KMS-11 (cell line): ENCODE results near the gene CHD9.
A peak's percentile ranks its signal among the peaks of the same experiment; 100 is the strongest.

Source experiments
- H2AFZ ChIP-seq: fragments of 200-600 bp; sonication (generic); 2 replicates; pipeline ENCODE4 v1.6.1; 2016; ENCODE audit warnings: antibody characterized with exemption, mixed run types, low read depth
- H3K27ac ChIP-seq: fragments of 200-600 bp; sonication (generic); 2 replicates; pipeline ENCODE4 v1.6.1; 2016; ENCODE audit warnings: mild to moderate bottlenecking, mixed run types
- H3K27me3 ChIP-seq: fragments of 200-600 bp; sonication (generic); 2 replicates; pipeline ENCODE4 v1.6.1; 2017; ENCODE audit warnings: mild to moderate bottlenecking, low read depth, mixed run types, moderate library complexity; ENCODE audit not compliant: insufficient read depth
- H3K36me3 ChIP-seq: fragments of 200-600 bp; sonication (generic); 2 replicates; pipeline ENCODE4 v1.6.1; 2017; ENCODE audit warnings: mild to moderate bottlenecking, mixed run types; ENCODE audit not compliant: insufficient read depth
- H3K4me1 ChIP-seq: fragments of 200-600 bp; sonication (generic); 2 replicates; pipeline ENCODE4 v1.6.1; 2016; ENCODE audit warnings: mild to moderate bottlenecking, low read depth, mixed run types; ENCODE audit not compliant: poor library complexity, severe bottlenecking
- H3K4me2 ChIP-seq: fragments of 200-600 bp; sonication (generic); 2 replicates; pipeline ENCODE4 v1.7.0; 2016; ENCODE audit warnings: mild to moderate bottlenecking, mixed run types
- H3K4me3 ChIP-seq: fragments of 200-600 bp; sonication (generic); IDR thresholded peaks from 2 replicates; pipeline ENCODE4 v1.6.1; 2017; ENCODE audit warnings: low read depth, low read length, mixed read lengths; ENCODE audit not compliant: insufficient read depth
- H3K79me2 ChIP-seq: fragments of 200-600 bp; sonication (generic); 2 replicates; pipeline ENCODE4 v1.6.1; 2016; ENCODE audit warnings: low read depth, mixed run types; ENCODE audit not compliant: insufficient read depth
- H3K9ac ChIP-seq: fragments of 200-600 bp; sonication (generic); 2 replicates; pipeline ENCODE4 v1.6.1; 2016; ENCODE audit warnings: mild to moderate bottlenecking, mixed run types
- H4K20me1 ChIP-seq: fragments of 200-600 bp; sonication (generic); 2 replicates; pipeline ENCODE4 v1.6.1; 2016; ENCODE audit warnings: mild to moderate bottlenecking, mixed run types; ENCODE audit not compliant: insufficient read depth
- TF ChIP-seq, protein P1 (sequence below): fragments of 200-600 bp; sonication (generic); conservative IDR thresholded peaks from 2 replicates; pipeline ENCODE4 v1.6.1; 2017; ENCODE audit warnings: low read depth, mild to moderate bottlenecking, antibody characterized with exemption, low read length, moderate library complexity, mixed read lengths

The CHD9 gene

DNA sequence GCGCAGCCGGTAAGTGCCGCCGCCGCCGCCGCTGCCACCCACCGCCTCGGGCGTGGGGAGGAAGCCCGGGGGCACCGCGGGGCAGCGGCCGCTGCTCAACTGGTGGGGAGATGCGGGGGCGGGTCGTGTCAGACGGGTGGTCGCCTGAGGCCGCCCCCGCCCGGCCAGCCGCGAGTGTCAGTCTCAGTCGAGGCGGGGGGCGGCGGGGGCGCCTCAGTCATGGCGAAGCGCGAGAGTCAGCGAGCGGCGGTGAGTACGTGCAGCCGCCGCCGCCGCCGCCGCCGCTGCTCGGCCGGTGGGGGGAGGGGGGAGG lies 76.2 kb downstream of the CHD9 start:
- H3K36me3 ChIP-seq, result no peaks in the 10 kb centered on the region
- H3K4me1 ChIP-seq, result peaks cover 13% of the 10 kb centered on the region
- H3K27me3 ChIP-seq, result no peaks in the 10 kb centered on the region
- H3K27ac ChIP-seq, result peak overlapping the region; percentile 87; the same call in 1 of the 2 replicates
- H3K9ac ChIP-seq, result peak overlapping the region; percentile 77; the same call in 1 of the 2 replicates
- H2AFZ ChIP-seq, result no peak overlapping the region; the same call in 1 of the 2 replicates
- no peaks in the 10 kb centered on the region for H3K79me2 ChIP-seq
- H3K4me2 ChIP-seq, result no peak overlapping the region
- TF ChIP-seq, protein P1, sequence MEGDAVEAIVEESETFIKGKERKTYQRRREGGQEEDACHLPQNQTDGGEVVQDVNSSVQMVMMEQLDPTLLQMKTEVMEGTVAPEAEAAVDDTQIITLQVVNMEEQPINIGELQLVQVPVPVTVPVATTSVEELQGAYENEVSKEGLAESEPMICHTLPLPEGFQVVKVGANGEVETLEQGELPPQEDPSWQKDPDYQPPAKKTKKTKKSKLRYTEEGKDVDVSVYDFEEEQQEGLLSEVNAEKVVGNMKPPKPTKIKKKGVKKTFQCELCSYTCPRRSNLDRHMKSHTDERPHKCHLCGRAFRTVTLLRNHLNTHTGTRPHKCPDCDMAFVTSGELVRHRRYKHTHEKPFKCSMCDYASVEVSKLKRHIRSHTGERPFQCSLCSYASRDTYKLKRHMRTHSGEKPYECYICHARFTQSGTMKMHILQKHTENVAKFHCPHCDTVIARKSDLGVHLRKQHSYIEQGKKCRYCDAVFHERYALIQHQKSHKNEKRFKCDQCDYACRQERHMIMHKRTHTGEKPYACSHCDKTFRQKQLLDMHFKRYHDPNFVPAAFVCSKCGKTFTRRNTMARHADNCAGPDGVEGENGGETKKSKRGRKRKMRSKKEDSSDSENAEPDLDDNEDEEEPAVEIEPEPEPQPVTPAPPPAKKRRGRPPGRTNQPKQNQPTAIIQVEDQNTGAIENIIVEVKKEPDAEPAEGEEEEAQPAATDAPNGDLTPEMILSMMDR, result no peak
- H3K4me3 ChIP-seq, result no peak overlapping the region
- no peaks in the 10 kb centered on the region for H4K20me1 ChIP-seq

DNA sequence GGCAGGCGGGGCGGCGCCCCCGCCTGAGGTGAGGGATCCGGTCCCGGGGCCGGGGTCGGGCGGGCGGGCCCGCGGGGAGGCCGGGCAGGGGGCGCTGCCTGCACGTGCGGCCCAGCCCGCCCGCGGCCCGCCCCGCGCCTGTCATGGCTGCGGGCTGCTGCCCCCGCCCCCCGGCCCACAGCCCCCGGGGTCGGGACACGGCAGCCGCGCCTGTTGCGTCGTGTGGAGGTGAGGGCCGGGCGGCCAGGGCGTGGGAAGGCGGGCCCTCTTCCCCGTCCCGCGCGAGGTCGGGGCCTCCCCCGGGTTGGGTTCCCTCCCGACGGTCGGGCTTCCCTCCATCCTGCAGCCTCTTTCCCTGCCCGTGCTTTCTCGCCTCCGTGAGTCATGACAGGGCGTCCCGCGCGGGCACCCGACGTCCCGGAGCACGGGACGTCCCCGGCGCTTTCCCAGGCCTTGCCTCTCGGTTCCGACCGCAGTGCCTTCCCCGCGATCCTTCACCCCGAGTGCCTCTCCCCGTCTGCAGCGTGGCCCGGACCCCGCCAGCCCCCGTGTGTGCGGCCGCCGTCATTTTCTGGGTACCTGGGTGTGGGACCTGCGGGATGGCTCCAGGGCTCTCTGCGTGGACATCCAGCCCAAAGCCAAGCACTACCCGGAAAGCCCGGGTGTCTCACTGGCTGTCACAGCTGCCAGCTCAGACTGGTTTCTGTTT lies 76.7 kb downstream of the CHD9 start:
- no peaks in the 10 kb centered on the region for H3K27me3 ChIP-seq
- H2AFZ ChIP-seq, result peak overlapping the region; percentile 59
- TF ChIP-seq, protein P1, result no peak
- peak overlapping the region; percentile 40; the same call in 1 of the 2 replicates for H3K4me2 ChIP-seq
- H3K4me3 ChIP-seq, result no peak overlapping the region
- no peaks in the 10 kb centered on the region for H3K36me3 ChIP-seq
- H4K20me1 ChIP-seq, result no peaks in the 10 kb centered on the region
- no peak overlapping the region for H3K27ac ChIP-seq
- H3K9ac ChIP-seq, result peak overlapping the region; percentile 57; the same call in 1 of the 2 replicates
- H3K4me1 ChIP-seq, result peaks cover 13% of the 10 kb centered on the region
- H3K79me2 ChIP-seq, result no peaks in the 10 kb centered on the region

DNA sequence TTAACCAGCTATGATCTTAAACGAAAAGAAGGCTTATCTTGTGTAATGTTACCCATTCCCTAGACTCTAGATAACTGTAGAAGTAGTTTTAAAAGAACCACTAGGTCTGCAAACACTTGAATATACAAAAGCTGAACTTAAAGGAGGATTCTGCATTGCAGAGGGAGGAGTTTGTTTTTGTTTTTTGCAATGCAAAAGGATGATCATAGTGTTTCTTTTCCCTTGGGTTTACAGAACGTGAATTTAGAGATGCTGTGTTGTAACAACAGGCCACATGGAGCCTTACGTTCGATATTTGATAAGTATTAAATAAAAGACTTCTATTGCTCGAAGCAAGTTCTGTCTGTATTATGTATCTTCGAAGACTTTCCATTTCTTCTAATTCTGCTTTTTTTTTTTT lies 77.6 kb downstream of the CHD9 start:
- Histone ChIP-seq H3K27ac (no peak overlapping the region), H3K4me2 (peak overlapping the region; percentile 40; the same call in 1 of the 2 replicates), H3K79me2 (no peaks in the 10 kb centered on the region), H4K20me1 (no peaks in the 10 kb centered on the region), H3K4me3 (no peak overlapping the region), H2AFZ (no peak overlapping the region), H3K27me3 (no peaks in the 10 kb centered on the region), H3K9ac (0 out of 2 replicates have a peak overlapping the region, but pooled peaks have one; percentile 57), H3K36me3 (no peaks in the 10 kb centered on the region), H3K4me1 (peaks cover 13% of the 10 kb centered on the region)
- TF ChIP-seq, protein P1, result no peak

DNA sequence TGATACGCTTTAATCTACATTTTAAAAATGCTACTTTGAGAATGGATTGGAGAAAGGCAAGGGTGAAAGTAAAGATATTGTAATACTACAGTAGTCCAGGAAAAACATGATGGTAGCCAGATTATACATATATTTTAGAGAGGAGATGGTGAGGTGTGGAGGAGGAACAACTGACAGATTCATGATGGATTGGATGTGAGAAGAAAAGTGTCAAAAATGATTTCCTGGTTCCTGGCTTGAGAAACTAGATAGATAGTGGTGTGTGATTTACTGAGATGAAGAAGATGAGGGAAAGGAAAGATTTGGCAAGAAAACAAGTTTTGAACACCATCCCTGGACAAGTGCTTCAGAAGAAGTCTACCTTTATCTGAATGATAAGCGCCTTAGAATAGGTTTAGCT lies 80.5 kb downstream of the CHD9 start:
- Histone ChIP-seq H3K36me3 (no peaks in the 10 kb centered on the region), H3K9ac (no peak overlapping the region), H3K27ac (no peak overlapping the region), H4K20me1 (no peaks in the 10 kb centered on the region), H3K79me2 (no peaks in the 10 kb centered on the region), H3K4me1 (peaks cover 6% of the 10 kb centered on the region), H3K4me2 (no peak overlapping the region), H3K4me3 (no peak overlapping the region), H2AFZ (no peak overlapping the region), H3K27me3 (no peaks in the 10 kb centered on the region)
- TF ChIP-seq, protein P1, result no peak
